Measurements from ENCODE around the gene INTS4.
"Not testable (repeated sequence)": the region's sequence is repeated elsewhere in the genome, so short reads cannot be mapped to it uniquely, and the experiment has no call there.

DNA sequence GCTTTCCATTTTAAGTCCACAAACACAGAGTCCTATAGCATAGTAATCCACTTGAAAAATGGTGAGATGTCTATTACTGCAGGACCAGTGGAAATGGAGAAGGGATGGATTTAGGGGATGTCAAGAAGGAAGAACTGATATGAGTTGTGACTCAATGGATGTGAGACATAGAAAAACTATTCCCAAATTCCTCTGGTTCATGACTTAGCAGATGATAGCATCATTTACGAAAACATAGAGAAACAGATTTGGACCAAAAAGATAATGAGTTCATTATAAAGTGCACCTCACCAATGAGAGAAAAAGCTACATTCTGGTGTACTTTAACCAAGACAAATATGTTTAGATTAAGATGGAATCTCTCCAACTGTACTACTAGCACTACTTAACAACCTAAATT is 51.2 kb downstream of the INTS4 start:
- TF ChIP-seq, protein P1, sequence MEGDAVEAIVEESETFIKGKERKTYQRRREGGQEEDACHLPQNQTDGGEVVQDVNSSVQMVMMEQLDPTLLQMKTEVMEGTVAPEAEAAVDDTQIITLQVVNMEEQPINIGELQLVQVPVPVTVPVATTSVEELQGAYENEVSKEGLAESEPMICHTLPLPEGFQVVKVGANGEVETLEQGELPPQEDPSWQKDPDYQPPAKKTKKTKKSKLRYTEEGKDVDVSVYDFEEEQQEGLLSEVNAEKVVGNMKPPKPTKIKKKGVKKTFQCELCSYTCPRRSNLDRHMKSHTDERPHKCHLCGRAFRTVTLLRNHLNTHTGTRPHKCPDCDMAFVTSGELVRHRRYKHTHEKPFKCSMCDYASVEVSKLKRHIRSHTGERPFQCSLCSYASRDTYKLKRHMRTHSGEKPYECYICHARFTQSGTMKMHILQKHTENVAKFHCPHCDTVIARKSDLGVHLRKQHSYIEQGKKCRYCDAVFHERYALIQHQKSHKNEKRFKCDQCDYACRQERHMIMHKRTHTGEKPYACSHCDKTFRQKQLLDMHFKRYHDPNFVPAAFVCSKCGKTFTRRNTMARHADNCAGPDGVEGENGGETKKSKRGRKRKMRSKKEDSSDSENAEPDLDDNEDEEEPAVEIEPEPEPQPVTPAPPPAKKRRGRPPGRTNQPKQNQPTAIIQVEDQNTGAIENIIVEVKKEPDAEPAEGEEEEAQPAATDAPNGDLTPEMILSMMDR (IDR thresholded peaks at IDR 0.05) = not testable (repeated sequence)
- not testable (repeated sequence) for TF ChIP-seq POLR2A (IDR thresholded peaks at IDR 0.05); POLR2AphosphoS5 (IDR thresholded peaks at IDR 0.05; ENCODE audit: insufficient read depth in 1 of 2, low read depth in 1 of 2)
